PFSK-1 (cell line): ENCODE results near the gene PMM1.

ENCODE experiments used
- REST ChIP-seq, 2 experiments: IDR thresholded peaks; 2 replicates each; pipeline versions ENCODE4 v1.6.1 to v1.8.0; 2011 to 2012; ENCODE audit warnings: low read depth in 2 of 2, low read length in 2 of 2, control low read depth in 1 of 2, inconsistent platforms in 1 of 2, mild to moderate bottlenecking in 1 of 2, moderate library complexity in 1 of 2; ENCODE audit not compliant: insufficient read depth in 1 of 2
- SIN3A ChIP-seq: IDR thresholded peaks from 2 replicates; pipeline ENCODE4 v1.6.1; 2012; ENCODE audit warnings: mild to moderate bottlenecking, low read length, moderate library complexity, borderline replicate concordance; ENCODE audit not compliant: insufficient read depth

- TF ChIP-seq REST (IDR thresholded peaks at IDR 0.05; ENCODE audit: insufficient read depth in 1 of 2, low read depth in 2 of 2, low read length in 2 of 2) (no peak), SIN3A (no peak)
These were observed 14.7 kb downstream of the PMM1 start for GRCh38 chr22:41574847-41575381.
